ENCODE measurements around the gene AZU1. TPM values are rescaled to one million over a fixed set of nuclear protein-coding genes. Genes with fewer than 3 reads are reported as not detected.

AZU1 gene
- total RNA-seq, 4 donors from 2014 or later: not detected

DNA sequence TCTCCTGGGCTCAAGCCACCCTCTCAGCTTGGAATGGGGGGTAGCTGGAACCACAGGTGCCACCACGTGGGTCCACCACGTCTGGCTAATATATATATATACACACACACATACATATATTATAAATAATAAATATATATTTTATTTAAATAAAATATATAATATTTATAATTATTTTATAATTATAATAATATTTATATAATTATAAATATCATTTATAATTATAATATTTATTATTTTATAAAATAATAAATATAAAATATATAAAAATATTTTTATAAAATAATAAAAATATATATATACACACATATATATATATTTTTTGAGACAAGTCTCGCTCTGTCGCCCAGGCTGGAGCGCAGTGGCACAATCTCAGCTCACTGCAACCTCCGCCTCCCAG lies 26.9 kb downstream of the AZU1 start:
- in situ Hi-C loops (cut with MboI; ENCODE audit: low sequenced_read_pairs in 4 of 4): loop anchor here in 1 of 4 donors (25.0 kb wide), 1 partner anchor 133 kb away; the partner anchor contains the start of gene WDR18
- peaks cover 42 to 61% (median 48%) of the 10 kb centered on the region in 3 donors for H3K27me3 ChIP-seq

DNA sequence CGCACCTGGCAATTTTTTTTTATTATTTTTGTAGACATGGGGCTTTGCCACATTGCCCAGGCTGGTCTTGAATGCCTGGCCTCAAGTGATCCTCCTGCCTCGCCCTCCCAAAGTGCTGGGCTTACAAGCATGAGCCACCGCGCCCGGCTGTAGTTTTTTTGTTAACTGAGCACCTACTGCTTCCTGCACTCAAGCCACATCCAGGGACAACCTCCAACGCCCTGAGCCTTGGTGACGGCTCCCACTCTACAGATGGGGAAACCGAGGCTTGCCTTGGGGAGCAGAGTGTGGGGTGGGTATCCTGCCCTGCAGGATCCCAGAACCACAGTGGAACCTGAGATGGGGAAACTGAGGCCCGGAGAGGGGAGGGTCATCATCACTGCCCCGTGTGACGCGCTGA lies 27.5 kb downstream of the AZU1 start:
- Histone ChIP-seq H3K4me1 (peaks cover 0 to 6% of the 10 kb centered on the region in 2 donors), H3K9me3 (no peaks in the 10 kb centered on the region), H3K27ac (no peak overlapping the region), H3K36me3 (no peaks in the 10 kb centered on the region), H3K27me3 (peaks cover 48 to 67% (median 54%) of the 10 kb centered on the region in 3 donors), H3K4me3 (no peak overlapping the region)
- DNase-seq (no peak), ATAC-seq (no peak)
- no peak for TF ChIP-seq POLR2A (IDR thresholded peaks at IDR 0.05)
- TF ChIP-seq, protein P1, sequence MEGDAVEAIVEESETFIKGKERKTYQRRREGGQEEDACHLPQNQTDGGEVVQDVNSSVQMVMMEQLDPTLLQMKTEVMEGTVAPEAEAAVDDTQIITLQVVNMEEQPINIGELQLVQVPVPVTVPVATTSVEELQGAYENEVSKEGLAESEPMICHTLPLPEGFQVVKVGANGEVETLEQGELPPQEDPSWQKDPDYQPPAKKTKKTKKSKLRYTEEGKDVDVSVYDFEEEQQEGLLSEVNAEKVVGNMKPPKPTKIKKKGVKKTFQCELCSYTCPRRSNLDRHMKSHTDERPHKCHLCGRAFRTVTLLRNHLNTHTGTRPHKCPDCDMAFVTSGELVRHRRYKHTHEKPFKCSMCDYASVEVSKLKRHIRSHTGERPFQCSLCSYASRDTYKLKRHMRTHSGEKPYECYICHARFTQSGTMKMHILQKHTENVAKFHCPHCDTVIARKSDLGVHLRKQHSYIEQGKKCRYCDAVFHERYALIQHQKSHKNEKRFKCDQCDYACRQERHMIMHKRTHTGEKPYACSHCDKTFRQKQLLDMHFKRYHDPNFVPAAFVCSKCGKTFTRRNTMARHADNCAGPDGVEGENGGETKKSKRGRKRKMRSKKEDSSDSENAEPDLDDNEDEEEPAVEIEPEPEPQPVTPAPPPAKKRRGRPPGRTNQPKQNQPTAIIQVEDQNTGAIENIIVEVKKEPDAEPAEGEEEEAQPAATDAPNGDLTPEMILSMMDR (IDR thresholded peaks at IDR 0.05 in 4 of 5, conservative IDR thresholded peaks at IDR 0.05 in 1 of 5): no peak
- in situ Hi-C loops (cut with MboI; ENCODE audit: low sequenced_read_pairs in 4 of 4): loop anchor here in 1 of 4 donors (25.0 kb wide), 1 partner anchor 132 kb away; the partner anchor contains the start of gene WDR18
- intact Hi-C loops (cut with DNase I; ENCODE audit: low total_unique reads): loop anchor here (5.0 kb wide), 1 partner anchor 127 kb away; the partner anchor contains the start of gene WDR18

More for the DNA sequence above, 26.9 kb downstream of the AZU1 start:
- H3K4me1 ChIP-seq: peaks cover 0 to 6% of the 10 kb centered on the region in 2 donors
- ATAC-seq (no peak), DNase-seq (no peak)
- intact Hi-C loops (cut with DNase I; ENCODE audit: low total_unique reads): no loop called here
- H3K27ac ChIP-seq: no peak overlapping the region
- no peaks in the 10 kb centered on the region for H3K9me3 ChIP-seq
- no peak overlapping the region for H3K4me3 ChIP-seq
- H3K36me3 ChIP-seq: no peaks in the 10 kb centered on the region
- TF ChIP-seq, protein P1 (IDR thresholded peaks at IDR 0.05 in 4 of 5, conservative IDR thresholded peaks at IDR 0.05 in 1 of 5): no peak
- TF ChIP-seq POLR2A (IDR thresholded peaks at IDR 0.05): no peak

DNA sequence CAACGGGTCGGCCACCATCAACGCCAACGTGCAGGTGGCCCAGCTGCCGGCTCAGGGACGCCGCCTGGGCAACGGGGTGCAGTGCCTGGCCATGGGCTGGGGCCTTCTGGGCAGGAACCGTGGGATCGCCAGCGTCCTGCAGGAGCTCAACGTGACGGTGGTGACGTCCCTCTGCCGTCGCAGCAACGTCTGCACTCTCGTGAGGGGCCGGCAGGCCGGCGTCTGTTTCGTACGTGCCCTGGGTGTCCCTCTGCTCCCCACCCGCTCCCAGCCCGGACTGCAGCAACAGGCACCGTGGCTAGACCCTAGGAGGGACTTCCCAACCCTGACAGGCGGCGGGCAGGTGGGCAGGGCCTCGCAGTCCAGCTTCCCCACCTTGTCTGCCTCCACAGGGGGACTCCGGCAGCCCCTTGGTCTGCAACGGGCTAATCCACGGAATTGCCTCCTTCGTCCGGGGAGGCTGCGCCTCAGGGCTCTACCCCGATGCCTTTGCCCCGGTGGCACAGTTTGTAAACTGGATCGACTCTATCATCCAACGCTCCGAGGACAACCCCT lies 28.0 kb downstream of the AZU1 start:
- Histone ChIP-seq H3K9me3 (no peaks in the 10 kb centered on the region), H3K4me1 (peaks cover 0 to 4% of the 10 kb centered on the region in 2 donors), H3K27me3 (peaks cover 52 to 72% (median 57%) of the 10 kb centered on the region in 3 donors), H3K36me3 (no peaks in the 10 kb centered on the region), H3K27ac (no peak overlapping the region), H3K4me3 (no peak overlapping the region)
- in situ Hi-C loops (cut with MboI; ENCODE audit: low sequenced_read_pairs in 4 of 4): loop anchor here in 1 of 4 donors (25.0 kb wide), 1 partner anchor 132 kb away; the partner anchor contains the start of gene WDR18
- TF ChIP-seq, protein P1 (IDR thresholded peaks at IDR 0.05 in 4 of 5, conservative IDR thresholded peaks at IDR 0.05 in 1 of 5): no peak
- no peak for TF ChIP-seq POLR2A (IDR thresholded peaks at IDR 0.05)
- DNase-seq (no peak), ATAC-seq (no peak)
- intact Hi-C loops (cut with DNase I; ENCODE audit: low total_unique reads): loop anchor here (2.0 to 5.0 kb wide), 2 partner anchors 65 to 127 kb away; partner anchors contain the start of gene WDR18

GRCh38 chr19:858284-858683 lies 30.6 kb downstream of the AZU1 start:
- no peak for TF ChIP-seq POLR2A (IDR thresholded peaks at IDR 0.05)
- TF ChIP-seq, protein P1 (IDR thresholded peaks at IDR 0.05 in 4 of 5, conservative IDR thresholded peaks at IDR 0.05 in 1 of 5): no peak
- ATAC-seq (no peak), DNase-seq (no peak)
- in situ Hi-C loops (cut with MboI; ENCODE audit: low sequenced_read_pairs in 4 of 4) (loop anchor here in 1 of 4 donors (25.0 kb wide), 1 partner anchor 129 kb away; the partner anchor contains the start of gene WDR18), intact Hi-C loops (cut with DNase I; ENCODE audit: low total_unique reads) (loop anchor here (5.0 kb wide), 1 partner anchor 124 kb away; the partner anchor contains the start of gene WDR18)
- H3K36me3 ChIP-seq: no peaks in the 10 kb centered on the region
- H3K27ac ChIP-seq: peak overlapping the region in 1 of 4 donors; percentile 64
- no peak overlapping the region for H3K4me3 ChIP-seq
- H3K27me3 ChIP-seq: peaks cover 50 to 78% (median 62%) of the 10 kb centered on the region in 3 donors
- H3K9me3 ChIP-seq: no peaks in the 10 kb centered on the region
- H3K4me1 ChIP-seq: no peaks in the 10 kb centered on the region

Measured in gastrocnemius medialis (tissue), 4 donors.